HG03342 (cell line): ENCODE results near the gene BOD1.

Experiments
- ATAC-seq: cut with Tn5 transposase; IDR thresholded peaks from one replicate; pipeline ENCODE4 v1.9.1; 2021; ENCODE audit warnings: mild to moderate bottlenecking, moderate library complexity; ENCODE audit not compliant: unreplicated experiment

The BOD1 gene

GRCh38 chr5:173578947-173579615 lies 37.4 kb downstream of the BOD1 start:
- ATAC-seq: no peak

GRCh38 chr5:173577817-173578216 lies 38.6 kb downstream of the BOD1 start:
- no peak for ATAC-seq

DNA sequence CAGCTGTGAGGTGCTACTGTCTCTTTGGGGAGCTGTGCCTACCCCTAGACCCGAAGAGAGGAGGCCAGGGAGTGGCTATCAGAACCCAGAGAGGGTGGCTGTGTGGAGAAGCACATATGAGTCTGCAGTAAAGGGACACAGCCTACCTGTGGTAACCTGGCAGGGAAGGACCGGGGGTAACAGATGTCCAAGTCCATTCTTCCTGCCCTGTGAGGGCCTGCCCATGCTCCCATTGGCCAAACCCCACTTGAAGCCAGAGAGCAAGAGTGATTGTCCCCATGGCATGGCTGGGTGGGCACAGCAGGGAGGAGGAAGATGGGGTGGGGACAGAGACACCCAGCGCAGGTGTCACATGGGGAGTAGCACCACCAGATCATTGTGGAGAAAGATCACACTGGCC lies 39.3 kb downstream of the BOD1 start:
- no peak for ATAC-seq

- no peak for ATAC-seq
These were observed 40.5 kb downstream of the BOD1 start for GRCh38 chr5:173575985-173576384.

GRCh38 chr5:173574983-173575382 lies 41.5 kb downstream of the BOD1 start:
- no peak for ATAC-seq

GRCh38 chr5:173573126-173573960 lies 43.1 kb downstream of the BOD1 start:
- ATAC-seq: peak; percentile 78

- no peak for ATAC-seq
These were observed 43.9 kb downstream of the BOD1 start for GRCh38 chr5:173572431-173573125.

DNA sequence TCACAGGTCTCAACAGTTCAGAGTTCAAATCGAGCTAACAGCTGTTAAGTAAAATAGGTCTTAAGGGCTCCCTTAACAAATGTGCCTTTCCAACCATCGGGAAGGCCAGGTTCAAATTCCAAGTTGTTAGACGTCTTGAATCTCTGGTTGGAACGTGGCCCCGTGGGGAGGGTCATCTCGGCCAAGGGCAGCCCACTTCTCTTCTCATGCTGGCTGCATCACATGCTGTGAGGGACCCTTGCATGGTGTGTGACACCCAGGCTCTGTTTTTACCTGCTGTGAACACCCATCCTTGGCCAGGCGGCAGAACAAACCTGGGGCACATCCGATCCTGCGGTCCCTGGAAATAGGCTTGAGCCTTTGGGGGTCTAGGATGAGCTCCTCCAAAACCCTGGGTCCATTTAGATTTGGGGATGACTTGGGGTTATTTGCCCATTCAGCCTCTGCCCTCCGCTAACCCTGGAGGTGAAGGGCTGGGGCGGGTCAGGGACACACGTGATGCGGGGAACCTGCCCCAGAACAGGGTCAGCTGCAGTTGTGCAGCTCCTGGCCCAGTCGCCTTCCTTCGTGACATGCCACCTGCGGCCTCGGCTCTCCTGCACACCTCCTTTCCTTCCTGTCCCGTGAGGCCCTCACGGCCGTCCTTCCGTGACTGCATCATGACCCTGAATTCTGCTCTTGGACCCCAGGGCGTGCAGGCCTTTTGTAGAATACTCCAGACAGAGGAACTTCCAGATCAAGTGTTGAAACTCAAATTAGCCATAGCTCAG lies 45.9 kb downstream of the BOD1 start:
- ATAC-seq: no peak

DNA sequence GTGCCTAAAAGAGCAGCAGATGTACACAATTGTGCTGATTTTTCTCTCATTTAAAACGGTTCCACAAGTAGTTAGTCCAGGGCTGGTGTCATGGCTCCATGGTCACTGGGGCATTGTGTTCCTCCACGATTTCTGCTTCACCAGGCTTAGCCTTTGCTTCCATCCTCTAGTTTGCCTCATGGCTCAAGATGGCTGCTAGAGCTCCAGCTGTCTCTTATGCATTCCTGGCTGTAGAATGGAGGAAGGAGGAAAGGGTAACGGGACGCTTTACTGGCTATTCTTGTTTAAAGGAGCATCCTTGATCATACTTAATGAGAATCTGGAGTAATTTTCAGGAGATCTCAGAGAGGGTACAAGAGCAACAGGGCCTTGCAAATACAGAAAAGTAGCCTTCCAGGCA lies 47.7 kb downstream of the BOD1 start:
- ATAC-seq: no peak

DNA sequence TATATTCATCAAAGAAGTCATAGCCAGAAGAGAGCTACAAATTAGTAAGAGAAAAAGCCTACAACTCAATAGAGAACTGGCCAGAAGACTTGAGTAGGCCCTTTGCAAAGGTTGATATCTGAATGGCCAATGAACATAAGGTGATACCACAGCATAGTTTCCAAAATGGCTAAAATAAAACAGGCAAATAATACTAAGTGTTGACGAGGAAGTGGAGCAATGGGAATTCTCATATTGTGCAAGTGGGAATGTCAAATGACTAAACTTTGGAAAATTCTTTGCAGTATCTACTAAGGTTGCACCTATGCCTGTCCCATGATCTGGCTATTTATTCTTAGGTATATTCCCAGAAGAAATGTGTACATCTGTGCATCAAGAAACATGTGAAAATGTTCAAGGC lies 48.3 kb downstream of the BOD1 start:
- no peak for ATAC-seq

GRCh38 chr5:173567548-173567947 lies 48.9 kb downstream of the BOD1 start:
- no peak for ATAC-seq

DNA sequence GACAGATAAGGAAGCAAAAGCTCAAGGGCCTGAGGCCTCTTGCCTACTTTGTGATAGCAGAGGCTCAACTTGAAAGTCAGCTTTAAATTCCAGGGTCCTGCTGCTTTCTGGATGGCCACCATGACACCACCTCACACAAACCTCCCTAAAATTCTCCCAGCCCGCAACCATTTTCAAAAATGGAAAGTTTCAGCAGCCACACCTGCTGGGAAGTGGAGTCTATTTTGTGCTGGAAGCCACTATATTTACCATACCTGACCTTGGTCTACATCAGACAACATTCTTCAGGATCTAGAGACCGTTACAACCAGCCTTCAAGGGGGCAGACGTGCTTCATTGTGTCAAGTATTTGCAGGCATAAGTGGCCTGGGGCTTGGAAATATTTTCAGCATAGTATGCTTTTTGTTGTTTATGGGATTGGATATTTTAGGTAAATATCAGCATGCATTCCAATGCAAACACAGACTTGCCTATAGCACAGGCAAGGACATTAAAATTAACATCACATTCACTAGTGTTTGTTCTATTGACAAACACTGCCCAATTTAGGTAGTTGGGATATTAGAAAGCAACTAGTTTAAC lies 50.9 kb downstream of the BOD1 start:
- ATAC-seq: no peak

DNA sequence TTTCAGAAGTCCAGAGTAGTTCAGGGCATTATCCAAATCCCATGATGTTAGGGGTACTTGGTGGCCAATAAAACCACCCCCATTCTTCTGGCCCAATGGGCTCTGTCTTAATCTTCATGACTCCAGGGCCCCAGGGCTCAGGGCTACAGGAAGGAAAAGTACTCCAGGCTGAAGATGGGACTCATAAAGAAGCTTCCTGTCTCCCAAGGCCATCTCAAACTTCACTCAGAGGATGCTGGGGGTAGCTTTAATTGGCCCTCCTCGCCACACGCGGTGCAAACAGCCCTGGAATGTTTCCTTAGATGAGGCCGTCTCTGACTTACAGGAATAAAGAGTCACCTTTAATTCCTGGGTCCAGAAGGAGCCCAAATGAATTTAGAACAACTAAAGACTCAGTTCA lies 52.3 kb downstream of the BOD1 start:
- no peak for ATAC-seq

DNA sequence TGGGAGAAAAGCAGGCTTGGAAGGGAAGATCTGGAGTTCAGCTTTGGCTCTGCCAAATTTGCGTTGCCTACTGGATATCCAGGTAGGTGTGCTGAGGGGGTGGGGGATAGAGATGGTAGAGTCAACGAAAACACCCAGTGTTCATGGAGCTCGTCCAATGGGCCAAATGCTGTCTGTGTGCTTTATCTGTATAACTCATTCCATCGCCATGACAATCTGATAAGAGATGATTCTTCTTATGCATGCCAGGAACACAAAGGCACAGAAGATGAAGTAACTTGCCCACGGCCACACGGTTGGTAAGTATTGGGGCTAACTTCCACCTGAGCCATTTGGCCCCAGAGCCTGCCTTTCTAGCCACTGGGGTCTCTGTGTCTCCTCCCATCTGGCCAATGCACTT lies 53.2 kb downstream of the BOD1 start:
- no peak for ATAC-seq

DNA sequence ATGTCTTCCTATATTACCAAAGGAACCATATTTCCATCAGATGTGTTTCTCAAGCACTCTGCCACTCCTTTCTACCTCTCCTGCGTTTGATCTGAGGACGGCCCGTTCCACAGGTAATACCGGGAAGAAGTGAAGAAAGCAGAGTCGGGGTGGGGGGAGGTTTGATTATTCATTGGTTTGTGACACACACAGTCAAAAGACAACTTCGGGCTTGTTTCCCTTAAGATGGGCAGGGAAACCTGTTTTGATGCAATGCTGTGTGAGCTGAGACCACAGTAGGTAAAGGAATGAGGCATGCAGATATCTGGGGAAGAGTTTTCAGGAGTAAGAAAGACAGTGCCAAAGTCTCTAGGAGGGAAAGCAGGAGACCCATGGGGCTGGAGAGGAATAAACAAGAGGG lies 54.0 kb downstream of the BOD1 start:
- ATAC-seq: no peak
